Stimulated activated CD4-positive, alpha-beta T cell treated with anti-CD3 and anti-CD28 coated beads, Interleukin-1b, Interleukin-23, amount 100 ng/mL, for 48 hours (primary cell): ENCODE measurements around the gene IQSEC1.

Experiments
- DNase-seq: peaks from one replicate; pipeline ENCODE4 v3.0.0-alpha.2; 2020

The IQSEC1 gene

GRCh38 chr3:13025778-13026518 is 47.3 kb downstream of the IQSEC1 start:
- no peak for DNase-seq

- DNase-seq, result no peak
Measured at GRCh38 chr3:13025090-13025489, 48.1 kb downstream of the IQSEC1 start.

GRCh38 chr3:13024765-13025065 is 48.5 kb downstream of the IQSEC1 start:
- no peak for DNase-seq

GRCh38 chr3:13023971-13024764 is 49.1 kb downstream of the IQSEC1 start:
- no peak for DNase-seq

- no peak for DNase-seq
Measured at GRCh38 chr3:13023235-13023970, 49.8 kb downstream of the IQSEC1 start.

GRCh38 chr3:13022348-13023234 is 50.6 kb downstream of the IQSEC1 start:
- DNase-seq, result no peak

- no peak for DNase-seq
Measured at GRCh38 chr3:13021141-13022114, 51.8 kb downstream of the IQSEC1 start.

- DNase-seq, result no peak
Measured at GRCh38 chr3:13020159-13020750, 53.0 kb downstream of the IQSEC1 start.

- no peak for DNase-seq
Measured at GRCh38 chr3:13019243-13020095, 53.8 kb downstream of the IQSEC1 start.

GRCh38 chr3:13018561-13019242 is 54.5 kb downstream of the IQSEC1 start:
- DNase-seq, result no peak

GRCh38 chr3:13018043-13018451 is 55.2 kb downstream of the IQSEC1 start:
- DNase-seq, result no peak

- DNase-seq, result no peak
Measured at GRCh38 chr3:13017361-13018042, 55.7 kb downstream of the IQSEC1 start.

GRCh38 chr3:13016721-13017255 is 56.4 kb downstream of the IQSEC1 start:
- DNase-seq, result no peak

GRCh38 chr3:13016083-13016720 is 57.0 kb downstream of the IQSEC1 start:
- peak; percentile 48 for DNase-seq

GRCh38 chr3:13015286-13016082 is 57.7 kb downstream of the IQSEC1 start:
- peak; percentile 53 for DNase-seq

- no peak for DNase-seq
Measured at GRCh38 chr3:13014755-13015285, 58.4 kb downstream of the IQSEC1 start.
